CD4-positive, alpha-beta T cell treated with Interleukin-17A for 4 hours (primary cell): ENCODE results near the gene PLXNA1.

ENCODE experiments used
- DNase-seq: peaks from one replicate; pipeline ENCODE4 v3.0.0-alpha.2; 2020; ENCODE audit warnings: mixed read lengths

Gene PLXNA1

DNA sequence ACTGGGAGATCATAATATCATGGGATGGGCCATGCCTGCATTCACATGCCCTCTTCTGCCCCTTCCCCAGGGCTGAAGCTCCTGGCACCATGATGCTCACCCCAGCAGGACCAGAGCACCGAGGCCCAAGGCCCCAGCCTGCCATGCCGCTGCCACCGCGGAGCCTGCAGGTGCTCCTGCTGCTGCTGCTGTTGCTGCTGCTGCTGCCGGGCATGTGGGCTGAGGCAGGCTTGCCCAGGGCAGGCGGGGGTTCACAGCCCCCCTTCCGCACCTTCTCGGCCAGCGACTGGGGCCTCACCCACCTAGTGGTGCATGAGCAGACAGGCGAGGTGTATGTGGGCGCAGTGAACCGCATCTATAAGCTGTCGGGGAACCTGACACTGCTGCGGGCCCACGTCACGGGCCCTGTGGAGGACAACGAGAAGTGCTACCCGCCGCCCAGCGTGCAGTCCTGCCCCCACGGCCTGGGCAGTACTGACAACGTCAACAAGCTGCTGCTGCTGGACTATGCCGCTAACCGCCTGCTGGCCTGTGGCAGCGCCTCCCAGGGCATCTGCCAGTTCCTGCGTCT, 5.6 kb downstream of the PLXNA1 start:
- DNase-seq: no peak

DNA sequence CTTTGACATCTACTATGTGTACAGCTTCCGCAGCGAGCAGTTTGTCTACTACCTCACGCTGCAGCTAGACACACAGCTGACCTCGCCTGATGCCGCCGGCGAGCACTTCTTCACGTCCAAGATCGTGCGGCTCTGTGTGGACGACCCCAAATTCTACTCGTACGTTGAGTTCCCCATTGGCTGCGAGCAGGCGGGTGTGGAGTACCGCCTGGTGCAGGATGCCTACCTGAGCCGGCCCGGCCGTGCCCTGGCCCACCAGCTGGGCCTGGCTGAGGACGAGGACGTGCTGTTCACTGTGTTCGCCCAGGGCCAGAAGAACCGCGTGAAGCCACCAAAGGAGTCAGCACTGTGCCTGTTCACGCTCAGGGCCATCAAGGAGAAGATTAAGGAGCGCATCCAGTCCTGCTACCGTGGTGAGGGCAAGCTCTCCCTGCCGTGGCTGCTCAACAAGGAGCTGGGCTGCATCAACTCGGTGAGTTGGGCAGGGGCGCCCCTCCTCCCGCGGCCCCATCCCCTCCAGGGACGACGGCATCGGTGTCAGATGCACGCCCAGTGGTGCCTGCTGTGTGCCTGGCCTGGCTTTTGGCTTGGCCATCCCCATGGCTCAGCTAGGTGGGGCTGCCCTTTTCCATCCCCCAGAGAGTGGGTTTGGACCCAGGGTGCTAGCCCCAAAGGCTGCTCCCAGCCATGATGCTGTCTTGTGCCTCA, 6.6 kb downstream of the PLXNA1 start:
- DNase-seq: no peak

DNA sequence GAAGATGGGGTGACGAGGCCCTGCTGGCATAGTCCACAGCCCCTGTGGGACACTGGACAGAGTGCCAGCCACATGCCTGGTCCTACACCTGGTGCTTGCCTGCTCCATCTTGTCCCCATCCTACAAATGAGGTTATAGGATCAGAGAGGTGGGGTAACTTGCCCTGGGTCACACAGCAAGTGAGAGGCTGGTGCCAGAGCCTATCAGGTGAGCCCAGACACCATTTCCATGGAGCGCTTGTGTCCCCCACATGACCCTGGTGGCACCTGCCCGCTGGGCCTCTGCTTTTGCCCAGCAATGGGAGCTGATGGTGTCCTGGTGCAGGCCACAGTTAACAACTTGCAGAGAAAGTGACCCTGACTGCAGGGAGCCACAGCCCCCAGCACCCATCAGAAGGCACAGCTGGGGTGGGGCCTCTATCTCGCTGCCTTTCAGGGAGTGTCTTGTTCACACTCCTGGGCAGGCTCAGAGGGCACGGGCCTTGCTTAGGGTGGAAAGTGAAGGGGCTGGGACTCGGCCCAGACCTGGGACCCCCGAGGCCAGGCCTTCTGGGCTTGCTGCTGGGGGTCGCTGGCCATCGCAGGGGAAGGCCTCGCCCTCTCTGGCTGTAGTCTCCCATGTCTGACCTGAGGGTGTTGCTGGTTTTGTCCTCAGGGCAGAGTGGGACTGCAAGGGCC, 7.2 kb downstream of the PLXNA1 start:
- DNase-seq: no peak

DNA sequence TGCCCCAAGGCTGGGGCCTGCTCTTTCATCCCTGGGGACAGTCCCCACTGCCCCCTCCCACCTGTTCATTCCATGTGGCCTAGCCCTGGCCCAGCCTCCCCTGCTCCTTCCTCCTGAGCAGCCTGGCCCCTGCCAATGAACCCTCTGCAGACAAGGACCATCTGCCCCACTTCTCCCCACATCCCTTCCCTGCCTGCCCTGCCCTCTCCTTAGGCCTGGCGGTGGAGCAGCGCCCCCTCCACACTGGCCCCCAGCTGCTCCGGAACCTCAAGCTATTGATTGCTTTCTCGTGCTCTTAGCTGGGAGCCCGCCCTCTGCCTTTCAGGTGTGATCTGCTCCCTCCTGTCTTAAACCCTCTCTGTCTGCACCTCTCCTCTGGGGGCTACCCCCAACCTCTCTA, 8.0 kb downstream of the PLXNA1 start:
- DNase-seq: no peak

DNA sequence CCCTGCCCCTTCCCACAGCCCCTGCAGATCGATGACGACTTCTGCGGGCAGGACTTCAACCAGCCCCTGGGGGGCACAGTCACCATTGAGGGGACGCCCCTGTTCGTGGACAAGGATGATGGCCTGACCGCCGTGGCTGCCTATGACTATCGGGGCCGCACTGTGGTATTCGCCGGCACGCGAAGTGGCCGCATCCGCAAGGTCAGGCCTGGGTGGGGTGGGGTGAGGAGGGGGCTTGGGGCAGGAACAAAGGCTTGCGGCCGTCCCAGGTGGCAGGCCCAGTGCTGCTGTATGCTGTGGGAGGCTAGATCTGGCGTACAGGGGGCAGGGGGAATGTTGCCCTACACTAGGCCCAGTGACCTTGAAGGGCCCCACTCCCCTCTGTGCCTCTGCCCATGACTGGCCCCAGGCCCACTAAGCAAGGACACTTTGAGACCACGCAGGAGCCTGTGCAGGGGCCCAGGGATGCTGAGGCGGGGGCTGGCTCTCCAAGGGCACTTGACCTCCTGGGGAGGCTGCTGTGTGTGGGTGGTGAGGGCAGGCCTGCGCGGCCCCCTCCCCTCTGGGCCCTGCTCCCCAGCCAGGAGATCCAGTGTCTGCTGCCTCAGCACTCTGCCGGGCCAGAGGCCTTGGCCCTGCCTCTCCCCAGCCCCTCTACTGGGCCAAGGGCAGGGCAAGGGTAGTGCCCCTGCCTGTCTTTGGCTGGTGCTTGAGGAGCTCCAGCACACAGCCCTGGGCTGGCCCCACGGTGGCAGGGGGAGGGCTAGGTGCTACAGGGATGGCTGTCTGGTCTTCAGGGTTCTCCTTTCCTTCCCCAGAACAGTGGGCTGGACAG, 8.7 kb downstream of the PLXNA1 start:
- DNase-seq: no peak

DNA sequence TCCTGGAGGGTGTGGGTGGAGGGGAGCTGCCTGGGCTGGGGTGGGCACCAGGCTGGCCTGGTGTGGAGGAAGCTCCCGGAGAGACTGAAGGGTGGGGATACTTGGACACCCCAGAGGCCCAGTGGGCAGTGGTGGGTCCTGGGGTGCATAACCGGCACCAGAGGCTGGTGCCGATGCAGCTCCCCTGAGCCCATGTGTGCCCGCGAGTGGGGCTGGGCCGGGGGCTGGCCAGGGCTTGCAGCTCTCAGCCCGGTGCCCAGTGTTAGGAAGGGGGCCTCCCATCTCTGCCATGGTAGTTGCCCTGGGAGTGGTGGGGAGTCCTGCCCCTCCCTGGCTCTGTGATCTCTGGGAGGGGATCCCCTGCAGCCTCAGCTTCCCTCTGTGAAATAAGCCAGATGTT, 9.3 kb downstream of the PLXNA1 start:
- no peak for DNase-seq

DNA sequence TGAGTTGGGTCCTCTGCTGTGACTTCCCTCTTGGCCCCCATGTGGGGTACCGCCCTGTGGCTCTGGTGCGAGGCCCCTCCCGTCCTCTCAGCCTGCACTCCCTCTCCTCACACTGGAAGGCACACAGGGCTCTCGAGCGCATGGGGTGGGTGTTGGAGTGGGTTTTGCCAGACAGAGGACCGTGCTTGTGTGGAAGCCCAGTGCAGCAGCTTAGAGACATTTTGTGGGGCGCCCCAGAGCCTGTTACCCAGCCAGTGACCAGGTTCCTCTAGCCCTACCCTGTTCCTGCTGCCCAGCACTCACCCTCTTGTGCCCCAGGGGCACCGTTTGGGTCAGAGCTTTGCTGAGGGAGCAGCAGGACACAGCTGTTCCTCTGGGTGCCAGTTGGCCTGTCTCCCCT, 9.9 kb downstream of the PLXNA1 start:
- DNase-seq: no peak

DNA sequence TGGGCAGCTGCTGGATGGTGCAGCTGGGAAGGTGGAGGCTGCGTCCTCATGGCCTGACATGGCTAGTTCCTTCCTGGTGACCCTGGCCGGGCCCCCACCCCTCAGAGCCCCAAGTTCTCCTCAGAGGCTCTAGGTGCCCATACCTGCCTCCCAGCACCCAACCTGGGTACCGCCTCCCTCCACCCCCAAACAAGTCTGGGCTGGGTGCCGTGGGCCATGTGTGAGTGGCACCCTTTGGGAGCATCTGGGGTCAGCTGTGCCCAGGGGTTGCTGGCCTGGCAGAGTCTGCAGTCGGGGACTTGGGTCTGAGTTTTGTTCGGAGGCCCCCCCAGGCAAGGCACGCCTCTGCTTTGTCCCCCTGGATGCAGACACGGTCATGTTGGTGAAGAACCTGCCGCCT, 10.5 kb downstream of the PLXNA1 start:
- no peak for DNase-seq

DNA sequence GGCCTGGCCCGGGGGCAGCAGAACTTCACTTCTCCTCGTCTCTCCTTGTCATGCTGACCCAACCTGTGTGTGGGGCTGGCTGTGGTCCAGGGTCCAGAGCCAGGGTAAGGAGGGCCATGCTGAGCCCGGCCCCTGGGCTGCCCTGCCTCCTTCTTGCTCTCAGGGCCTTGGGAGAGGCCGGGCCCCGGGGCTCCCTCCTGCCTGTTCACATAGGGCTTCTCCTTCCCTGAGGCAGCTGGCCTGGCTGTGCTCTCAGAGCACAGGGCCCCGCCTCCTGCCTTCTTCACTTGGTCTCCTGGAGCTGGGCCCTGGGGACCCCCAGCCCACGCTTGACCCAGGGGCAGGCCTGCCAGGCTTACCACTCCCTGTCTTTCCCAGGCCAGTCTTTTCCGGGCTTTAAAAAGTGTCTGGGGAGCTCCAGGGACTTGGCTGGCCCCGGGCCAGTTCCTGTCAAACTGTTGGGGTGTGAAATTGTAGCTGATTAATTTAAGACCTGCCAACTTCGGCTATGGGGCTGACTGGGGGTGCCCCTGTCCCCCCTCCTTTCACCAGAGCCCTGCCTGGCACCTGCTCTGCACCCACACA, 11.8 kb downstream of the PLXNA1 start:
- no peak for DNase-seq

DNA sequence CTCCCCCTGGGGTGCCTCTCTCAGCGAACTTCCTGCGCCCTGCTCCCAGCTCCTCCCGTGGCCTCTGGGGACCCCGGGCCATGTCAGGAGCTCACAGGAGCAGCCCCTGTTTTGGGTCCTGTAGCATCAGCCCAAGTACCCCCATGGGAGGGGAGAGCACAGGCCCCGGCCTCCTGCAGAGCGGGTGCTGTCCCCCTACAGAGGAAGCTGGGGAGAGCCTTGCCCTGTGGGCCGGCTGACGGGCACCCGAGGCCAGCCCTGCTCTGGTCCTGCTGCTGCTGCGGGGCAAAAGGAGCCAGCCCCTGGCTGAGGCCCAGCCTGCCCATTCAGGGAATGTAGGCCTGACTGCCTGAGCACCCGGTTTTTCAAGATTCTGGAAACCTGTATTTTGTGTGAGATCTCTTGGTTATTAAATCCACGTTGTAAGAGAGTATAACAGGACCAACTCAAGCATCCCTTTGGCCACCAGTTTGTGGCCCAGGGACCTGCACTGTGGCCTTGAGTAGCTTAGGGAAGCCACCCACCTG, 12.4 kb downstream of the PLXNA1 start:
- no peak for DNase-seq

DNA sequence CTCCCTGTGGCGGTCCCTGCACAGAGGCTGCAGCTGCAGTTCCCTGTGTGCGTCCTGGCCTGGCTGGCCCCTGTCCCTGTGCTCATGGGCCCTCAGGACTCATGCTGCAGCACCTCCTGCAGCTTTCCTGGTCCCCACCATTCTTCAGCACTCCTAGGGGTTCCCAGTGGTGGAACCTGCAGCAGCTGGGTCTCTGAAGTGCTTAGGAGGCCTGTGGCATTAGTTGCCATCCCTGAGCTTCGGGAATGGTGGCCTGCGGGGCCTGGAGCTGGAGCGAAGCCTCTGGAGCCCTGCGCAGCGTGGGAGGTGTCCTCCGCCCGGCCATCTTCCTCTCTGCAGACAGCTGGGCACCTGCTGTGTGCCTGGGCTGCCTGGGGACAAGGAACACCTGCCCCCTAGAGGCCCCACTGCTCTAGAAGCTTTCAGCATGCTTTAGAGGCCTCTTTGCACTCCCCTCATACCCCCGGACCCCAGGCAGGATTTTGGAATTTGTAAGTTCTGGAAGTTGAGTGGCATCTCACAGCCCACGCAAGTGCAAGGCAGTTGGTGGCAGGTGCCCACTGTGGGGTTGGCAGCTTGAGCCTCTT, 13.1 kb downstream of the PLXNA1 start:
- DNase-seq: no peak

DNA sequence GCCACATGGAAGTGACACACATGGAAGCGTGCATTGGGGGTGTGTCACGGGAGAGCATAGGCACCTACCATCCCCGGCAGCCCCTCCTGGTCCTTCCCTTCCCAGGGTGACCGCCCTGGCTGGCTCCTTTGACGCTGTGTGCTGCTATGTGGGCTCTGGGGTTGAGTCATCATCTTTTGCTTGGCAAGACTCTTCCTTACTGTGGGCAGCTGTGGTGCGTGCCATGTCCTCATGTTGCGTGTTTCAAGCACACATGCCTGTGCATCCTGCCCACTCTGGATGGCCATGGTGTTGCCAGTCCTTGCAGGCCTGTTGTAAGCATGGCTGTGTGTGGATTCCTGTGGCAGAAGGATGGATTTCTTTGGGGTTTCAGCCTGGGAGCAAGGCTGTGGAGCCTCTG, 14.0 kb downstream of the PLXNA1 start:
- no peak for DNase-seq

DNA sequence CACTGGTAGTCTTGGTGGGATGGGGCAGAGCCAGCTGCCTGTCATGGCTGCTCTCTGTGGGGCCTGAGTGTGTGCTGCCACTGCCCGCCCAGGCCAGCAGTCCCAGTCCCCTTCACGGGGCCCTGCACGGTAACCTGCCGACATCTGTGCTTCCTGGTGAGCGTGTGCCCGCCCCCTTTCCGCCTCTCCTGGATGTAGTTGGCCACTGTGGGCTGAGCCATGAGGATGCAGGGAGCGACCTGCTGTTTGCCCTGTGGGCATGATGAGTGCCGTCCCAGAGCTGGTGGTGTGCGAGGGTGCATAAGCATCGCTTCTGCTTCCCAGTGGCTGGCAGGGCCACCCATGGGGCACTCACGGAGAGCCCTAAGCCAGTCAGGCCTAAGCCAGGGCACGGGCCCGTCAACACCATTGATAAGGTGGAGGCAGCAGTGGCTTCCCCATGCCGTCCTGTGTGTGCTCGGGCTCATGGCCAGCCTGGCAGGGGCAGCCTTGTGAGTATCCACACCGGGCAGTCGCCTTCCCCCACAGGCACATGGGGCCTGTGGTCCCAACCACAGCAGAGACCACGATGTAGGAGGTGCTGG, 14.6 kb downstream of the PLXNA1 start:
- DNase-seq: no peak

DNA sequence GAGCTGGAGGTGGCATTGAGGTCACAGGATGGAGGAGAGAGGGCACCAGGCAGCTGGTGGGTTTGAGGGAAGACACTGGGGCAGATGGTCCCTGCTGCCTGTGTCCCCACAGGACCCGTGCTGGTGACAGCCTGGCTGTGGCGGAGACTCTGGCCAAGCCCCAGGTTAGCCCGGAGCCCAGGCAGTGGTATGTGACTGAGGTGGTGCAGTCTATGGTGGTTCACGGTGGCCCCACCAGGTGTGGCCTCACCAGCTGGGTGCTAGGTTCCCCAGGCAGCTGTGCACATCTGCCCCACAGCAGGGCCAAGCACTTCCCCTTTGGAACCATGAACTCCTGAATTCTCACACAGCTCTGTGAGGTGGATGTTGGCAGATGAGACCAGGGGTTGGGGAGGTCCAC, 15.4 kb downstream of the PLXNA1 start:
- no peak for DNase-seq

DNA sequence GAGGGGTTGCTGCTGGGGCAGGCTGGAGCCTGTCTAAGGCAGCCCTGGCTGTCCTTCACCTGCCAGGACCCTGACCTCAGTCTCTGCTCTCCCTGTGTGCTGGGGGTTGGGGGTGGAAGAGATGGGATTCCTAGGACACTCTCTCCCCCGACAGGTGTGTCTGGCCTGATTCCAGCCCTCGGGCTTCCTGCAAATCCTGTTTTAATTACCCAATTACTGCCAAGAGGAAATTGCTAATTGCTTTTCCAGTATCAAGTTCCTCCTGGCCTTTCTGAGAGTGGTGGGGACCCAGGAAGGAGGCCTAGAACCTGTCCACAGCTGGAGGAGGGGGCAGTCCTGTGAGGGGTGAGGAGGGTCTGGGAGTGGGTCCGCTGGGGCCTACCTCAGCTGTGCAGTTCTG, 15.8 kb downstream of the PLXNA1 start:
- DNase-seq: no peak

DNA sequence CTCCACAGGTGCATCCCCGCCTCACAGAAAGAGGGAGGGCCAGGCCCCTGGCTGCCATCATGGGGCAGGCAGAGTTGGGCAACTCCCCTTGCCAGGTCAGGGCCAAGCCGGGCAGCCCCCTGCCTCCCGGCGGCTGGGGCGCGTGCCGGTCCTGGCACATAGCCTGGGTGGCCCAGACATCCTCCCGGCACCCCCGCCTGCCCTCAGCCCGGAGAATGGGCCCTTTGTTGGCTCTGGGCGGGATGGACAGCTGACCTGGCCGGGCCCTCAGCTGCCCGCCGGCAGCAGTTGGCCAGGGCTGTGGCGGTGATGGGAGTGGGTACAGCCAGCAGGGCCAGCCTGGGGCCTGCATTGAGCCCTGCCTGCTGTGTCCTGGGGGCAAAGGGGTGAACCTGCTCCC, 16.5 kb downstream of the PLXNA1 start:
- no peak for DNase-seq

DNA sequence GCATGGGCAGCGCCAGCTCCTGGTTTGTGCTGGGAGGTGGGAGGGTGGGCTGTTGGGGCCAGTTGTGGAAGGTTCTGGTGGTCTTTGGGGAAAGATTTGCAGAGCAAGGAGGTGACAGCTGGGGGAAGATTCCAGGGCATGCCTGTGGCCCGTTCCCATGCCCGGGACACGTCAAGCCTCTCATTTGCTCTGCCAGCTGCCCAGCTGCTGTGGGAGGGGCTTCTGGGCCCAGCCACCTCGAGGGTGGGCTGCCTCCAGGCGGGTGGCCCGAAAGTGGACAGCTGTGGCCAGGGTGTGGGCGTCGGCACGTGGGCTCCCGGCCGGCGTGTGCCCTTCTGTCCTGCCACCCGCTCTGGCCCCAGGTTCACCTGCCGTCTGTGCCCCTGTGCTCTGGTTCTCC, 17.2 kb downstream of the PLXNA1 start:
- DNase-seq: no peak

DNA sequence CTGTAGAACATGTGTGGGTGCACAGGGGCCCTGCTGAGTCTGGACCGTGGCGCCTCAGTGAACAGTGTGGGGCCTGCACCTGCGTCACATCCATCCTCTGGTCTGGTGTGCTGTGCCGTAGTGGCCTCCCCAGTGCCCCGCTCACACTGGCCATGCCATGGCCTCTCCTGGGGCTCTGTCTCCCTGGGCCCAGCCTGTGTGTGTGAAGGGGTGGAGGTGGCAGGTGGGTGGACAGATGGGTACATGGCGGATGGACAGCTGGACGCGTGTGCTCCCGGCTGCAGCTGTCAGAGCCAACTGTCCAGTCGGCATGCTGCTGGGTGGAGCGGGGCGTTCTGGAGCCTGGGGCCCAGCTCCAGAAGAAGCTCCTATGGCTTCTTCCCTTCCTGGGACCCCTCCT, 17.8 kb downstream of the PLXNA1 start:
- no peak for DNase-seq

DNA sequence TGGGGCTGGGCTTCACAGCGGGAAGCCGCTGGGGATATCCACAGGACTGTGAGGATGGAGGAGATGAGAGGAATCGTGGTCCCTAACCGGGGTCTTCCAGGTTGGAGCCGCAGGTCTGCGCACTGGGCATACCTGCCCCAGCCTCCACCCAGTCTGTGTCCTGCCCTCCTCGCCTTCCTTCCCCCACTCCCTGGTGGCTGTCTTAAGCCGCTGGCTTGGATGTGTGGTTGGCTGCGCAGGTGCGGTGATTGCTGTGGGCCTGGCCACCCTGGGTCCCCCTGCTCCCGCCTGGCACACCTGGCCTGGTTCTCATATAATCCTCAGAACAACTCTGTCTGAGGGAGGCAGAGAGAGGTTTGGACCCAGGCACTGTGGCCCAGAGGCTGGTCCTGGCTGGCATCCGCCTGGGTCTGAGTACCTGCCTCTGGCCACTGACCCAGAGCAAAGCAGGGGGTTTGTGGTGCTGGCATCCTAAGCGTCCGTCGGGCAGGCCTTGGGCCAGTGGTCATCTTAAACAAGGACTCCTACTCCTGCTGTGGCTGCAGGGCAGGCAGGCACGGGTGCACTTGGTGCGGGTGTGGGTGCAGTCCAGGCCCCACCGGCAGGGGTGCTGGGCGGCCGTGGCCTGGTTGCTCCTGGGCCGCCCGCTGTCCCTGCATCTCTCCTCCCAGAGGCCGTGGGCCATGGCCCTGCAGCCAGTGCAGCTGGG, 18.7 kb downstream of the PLXNA1 start:
- no peak for DNase-seq

DNA sequence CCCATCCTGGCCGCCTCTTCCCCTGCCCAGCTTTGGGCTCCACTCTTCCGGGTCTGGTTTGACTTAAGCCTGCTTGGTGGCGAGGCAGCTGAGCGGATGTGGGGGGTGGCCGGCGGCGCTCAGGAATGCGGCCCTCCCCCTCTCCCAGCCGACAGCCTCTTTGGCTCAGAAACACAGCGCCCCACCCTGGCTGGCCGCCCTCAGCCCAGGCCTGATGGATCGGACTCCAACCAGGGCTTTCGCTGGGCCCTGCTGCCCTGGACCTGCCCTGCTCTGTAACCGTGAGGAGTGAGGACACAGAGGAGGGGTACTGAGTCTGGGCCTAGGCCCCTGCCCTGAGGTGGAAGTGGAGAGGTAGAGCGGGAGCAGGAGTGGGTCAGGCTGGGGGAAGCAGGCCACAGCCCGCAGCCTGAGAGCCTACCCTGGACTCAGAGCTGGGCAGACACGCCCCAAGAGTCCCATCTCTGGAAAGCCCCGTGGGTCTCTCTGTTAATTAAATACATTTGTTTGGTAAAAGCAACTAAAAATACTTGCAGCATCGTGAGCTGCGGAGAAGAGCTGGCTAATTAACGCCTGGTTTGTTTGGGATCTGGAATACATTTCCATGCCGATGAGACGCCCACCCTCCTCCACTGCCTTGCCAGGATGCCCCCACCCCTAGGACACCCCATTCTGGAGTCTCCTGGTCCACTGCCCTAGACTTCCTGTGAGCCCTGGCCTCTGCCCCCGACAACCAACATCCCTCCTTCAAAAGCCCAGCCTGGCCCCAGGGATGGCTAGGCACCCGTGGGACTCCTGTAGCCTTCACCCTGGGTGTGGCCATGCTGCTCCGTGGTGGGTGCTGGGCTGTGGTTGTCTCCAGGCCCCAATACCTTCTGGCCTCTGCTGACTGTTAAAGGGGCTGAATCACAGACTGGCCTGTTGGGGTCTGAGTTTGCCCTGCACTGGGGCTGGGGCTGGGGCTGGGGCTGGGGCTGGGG, 19.6 kb downstream of the PLXNA1 start:
- DNase-seq: no peak
